B cell (primary cell): ENCODE measurements around the gene TJP2. TPM values are rescaled to one million over a fixed set of nuclear protein-coding genes. Genes with fewer than 3 reads are reported as not detected.

Experiments used
- ATAC-seq: fragments of 200-7000 bp; cut with Tn5 transposase; one replicate; pipeline ENCODE4 v1.10.0; 2021; ENCODE audit warnings: low read depth, mild to moderate bottlenecking, moderate number of reproducible peaks, moderate library complexity
- CTCF ChIA-PET: fragments of 350-600 bp; sonication (Branson Sonifier 250); formaldehyde crosslinking; loops from one replicate; lab custom pipeline; 2021; ENCODE audit warnings: antibody characterized with exemption, inconsistent platforms; lab: Charles Lee
- POLR2A ChIA-PET: fragments of 350-600 bp; sonication (Branson Sonifier 250); formaldehyde crosslinking; loops from one replicate; lab custom pipeline; 2021; ENCODE audit warnings: antibody characterized with exemption; lab: Charles Lee
- DNase-seq: peaks from one replicate; pipeline ENCODE4 v3.0.0; 2013
- H2AFZ ChIP-seq: 2 replicates; pipeline ENCODE4 v1.6.1; 2012; ENCODE audit warnings: mild to moderate bottlenecking, low read depth, low read length; ENCODE audit not compliant: insufficient read depth, poor library complexity, severe bottlenecking
- H3K27ac ChIP-seq, 2 donors: 1 replicate in 1 of 2; 2 replicates in 1 of 2; pipeline ENCODE4 v1.5.1; 2012 to 2013; ENCODE audit warnings: low read length in 2 of 2, mild to moderate bottlenecking in 2 of 2, moderate library complexity in 1 of 2
- H3K27me3 ChIP-seq, 4 experiments: fragments of 200-600 bp in 1 of 4; sonication (generic) in 1 of 4; replicated peaks in 1 of 4; 1 replicate in 2 of 4; 2 replicates in 2 of 4; pipeline versions ENCODE4 v1.6.1 to v1.7.0; 2013 to 2016; ENCODE audit warnings: low read length in 3 of 4, mild to moderate bottlenecking in 2 of 4, mixed read lengths in 1 of 4, moderate library complexity in 1 of 4; ENCODE audit not compliant: insufficient read depth in 4 of 4, control insufficient read depth in 3 of 4; ENCODE audit errors: control extremely low read depth in 1 of 4
- H3K36me3 ChIP-seq, 2 experiments: replicated peaks in 1 of 2; 1 replicate in 1 of 2; 2 replicates in 1 of 2; pipeline versions ENCODE4 v1.6.1 to v1.7.1; 2013; ENCODE audit warnings: low read length in 1 of 2; ENCODE audit not compliant: insufficient read depth in 2 of 2, control insufficient read depth in 1 of 2; ENCODE audit errors: control extremely low read depth in 1 of 2, extremely low read depth in 1 of 2
- H3K4me1 ChIP-seq, 2 donors: fragments of 200-600 bp in 1 of 2; sonication (generic) in 1 of 2; 1 replicate in 1 of 2; 2 replicates in 1 of 2; pipeline versions ENCODE4 v1.5.1 to v1.6.1; 2013 to 2017; ENCODE audit warnings: low read length in 2 of 2; ENCODE audit not compliant: control insufficient read depth in 2 of 2, insufficient read depth in 2 of 2
- H3K4me2 ChIP-seq: replicated peaks from 2 replicates; pipeline ENCODE3; 2012; ENCODE audit warnings: mild to moderate bottlenecking, low read depth, low read length; ENCODE audit not compliant: poor library complexity, severe bottlenecking
- H3K4me3 ChIP-seq, 5 experiments: fragments of 200-600 bp in 1 of 5; sonication (generic) in 1 of 5; 1 replicate in 3 of 5; 2 replicates in 2 of 5; pipeline versions ENCODE4 v1.5.1 to v1.7.0; 2011 to 2016; ENCODE audit warnings: low read length in 4 of 5, mild to moderate bottlenecking in 4 of 5, low read depth in 2 of 5, control low read depth in 1 of 5, moderate library complexity in 1 of 5; ENCODE audit not compliant: insufficient read depth in 1 of 5; ENCODE audit errors: control extremely low read depth in 1 of 5, extremely low read depth in 1 of 5
- H3K79me2 ChIP-seq: fragments of 200-600 bp; sonication (generic); one replicate; pipeline ENCODE4 v1.6.0; 2016; ENCODE audit warnings: low read length; ENCODE audit not compliant: control insufficient read depth, insufficient read depth
- H3K9ac ChIP-seq: fragments of 200-600 bp; sonication (generic); 2 replicates; pipeline ENCODE4 v1.6.1; 2017; ENCODE audit warnings: mild to moderate bottlenecking, low read length, moderate library complexity
- H3K9me3 ChIP-seq, 3 donors: one replicate each; pipeline versions ENCODE4 v1.6.1 to v1.7.1; 2013; ENCODE audit warnings: low read length in 2 of 3; ENCODE audit not compliant: control insufficient read depth in 2 of 3, insufficient read depth in 1 of 3; ENCODE audit errors: control extremely low read depth in 1 of 3
- H4K20me1 ChIP-seq: 2 replicates; pipeline ENCODE4 v1.6.0; 2012; ENCODE audit warnings: mild to moderate bottlenecking, low read length; ENCODE audit not compliant: insufficient read depth, control insufficient read depth, poor library complexity, severe bottlenecking
- H3K27ac Mint-ChIP-seq: one replicate; pipeline ENCODE4 v1.8.0; 2021; ENCODE audit warnings: mixed read lengths
- H3K27me3 Mint-ChIP-seq: one replicate; pipeline ENCODE4 v1.8.0; 2021; ENCODE audit warnings: mixed read lengths
- H3K4me1 Mint-ChIP-seq: one replicate; pipeline ENCODE4 v1.8.0; 2021; ENCODE audit warnings: mixed read lengths
- H3K4me3 Mint-ChIP-seq: one replicate; pipeline ENCODE4 v1.8.0; 2021; ENCODE audit warnings: mixed read lengths
- H3K9me3 Mint-ChIP-seq: one replicate; pipeline ENCODE4 v1.8.0; 2022; ENCODE audit warnings: mixed read lengths; ENCODE audit not compliant: insufficient read depth
- EZH2 ChIP-seq: IDR thresholded peaks from 2 replicates; pipeline ENCODE4 v1.6.1; 2012; ENCODE audit warnings: borderline replicate concordance, low read depth, mild to moderate bottlenecking, moderate library complexity, low read length; ENCODE audit not compliant: insufficient read depth, poor library complexity, severe bottlenecking
- WGBS: methylation state at CpG from one replicate; pipeline ENCODE4 v1.1.5; 2013; ENCODE audit warnings: missing lambda C conversion rate; ENCODE audit not compliant: insufficient coverage; 5-methylcytosine and 5-hydroxymethylcytosine counted together
- intact Hi-C: fragments of 100-400 bp; cut with micrococcal nuclease; formaldehyde crosslinking; loops from one replicate; pipeline ENCODE4 v1.10.0; 2022
- polyA plus RNA-seq: library from polyadenylated mRNA; depleted of rRNA; stranded (reverse); fragments of >200 nt; gene quantifications from 2 replicates; pipeline ENCODE4 v1.2.3, GENCODE V29; 2012
- total RNA-seq, 2 donors: library from RNA; stranded (reverse); fragments of 120-200 nt in 1 of 2; gene quantifications; 1 replicate in 1 of 2; 2 replicates in 1 of 2; pipeline versions ENCODE4 v1.2.3 to v1.2.4, GENCODE V29; 2013 to 2022
- TF ChIP-seq, protein P1 (sequence below): fragments of 200-600 bp; IDR thresholded peaks from one replicate; pipeline ENCODE4 v1.8.0; 2022; ENCODE audit warnings: antibody characterized with exemption, mild to moderate bottlenecking

TJP2 gene
- total and polyA plus RNA-seq, 2 donors (not counting 1 experiment from before 2014, with no cell fraction given), result 1.2 to 2.3 TPM

DNA sequence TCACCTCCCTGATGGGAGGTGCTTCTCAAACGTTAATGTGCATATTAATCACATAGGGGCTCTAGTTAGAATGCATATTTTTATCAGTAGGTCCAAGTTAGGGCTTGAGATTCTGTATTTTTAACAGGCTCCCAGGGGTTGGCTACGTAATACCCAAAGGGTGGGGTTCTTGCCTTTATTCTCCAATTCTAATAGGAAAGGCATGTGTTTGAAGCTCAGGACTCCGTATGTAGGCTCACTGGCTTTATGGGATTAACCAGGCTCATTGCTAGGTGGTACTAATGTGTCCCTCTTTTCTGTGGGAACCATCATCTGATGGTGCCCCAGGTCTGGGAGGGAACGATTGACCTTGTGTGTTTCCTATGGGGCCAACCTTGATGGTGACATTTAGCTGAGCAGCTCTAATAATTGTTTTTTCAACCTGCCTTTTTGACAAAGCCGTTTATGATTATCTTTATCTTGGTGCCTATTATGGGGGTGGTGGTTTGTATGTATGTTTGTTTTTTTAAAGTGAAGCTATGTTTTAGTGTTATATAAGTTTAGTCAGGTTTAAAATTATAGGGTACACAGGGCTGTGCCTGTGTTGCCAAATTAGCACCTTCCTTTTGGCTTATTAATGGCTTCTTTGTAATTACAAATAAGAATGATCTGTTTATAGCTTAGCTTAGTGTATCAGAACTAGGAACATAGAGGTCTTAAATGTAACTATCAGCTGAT is 20.8 kb downstream of the TJP2 start:
- H3K9me3 ChIP-seq, result no peaks in the 10 kb centered on the region
- no peak for ATAC-seq
- no peaks in the 10 kb centered on the region for H3K9me3 Mint-ChIP-seq

GRCh38 chr9:69195668-69196067 is 21.6 kb downstream of the TJP2 start:
- CTCF ChIA-PET, result interaction anchor here (1.4 to 6.4 kb wide), 3 partner anchors 43 to 160 kb away, joined by 3 to 101 read pairs (median 7); partner anchors contain the start of gene FXN
- no peaks in the 10 kb centered on the region for H3K79me2 ChIP-seq
- intact Hi-C loops, result no loop called here

More for the DNA sequence above, 20.8 kb downstream of the TJP2 start:
- H3K4me3 ChIP-seq, result no peak overlapping the region
- intact Hi-C loops, result loop anchor here (5.0 kb wide), 1 partner anchor 158 kb away; the partner anchor contains the start of gene FXN
- no peaks in the 10 kb centered on the region for H3K79me2 ChIP-seq
- H3K27me3 Mint-ChIP-seq, result no peaks in the 10 kb centered on the region
- no peak overlapping the region for H3K9ac ChIP-seq
- WGBS, result 96% methylated on average over 4 of the region's 5 CpGs
- H3K27ac ChIP-seq, result no peak overlapping the region
- peaks cover 12% of the 10 kb centered on the region for H3K4me1 Mint-ChIP-seq
- no peak overlapping the region for H3K4me3 Mint-ChIP-seq
- no peak overlapping the region for H3K27ac Mint-ChIP-seq
- H2AFZ ChIP-seq, result no peak overlapping the region
- H3K36me3 ChIP-seq, result no peaks in the 10 kb centered on the region
- no peak for DNase-seq
- ChIA-PET POLR2A (no interaction called here), CTCF (interaction anchor here (0.6 to 6.4 kb wide), 5 partner anchors 27 to 159 kb away, joined by 3 to 101 read pairs (median 5); partner anchors contain the start of gene FXN)
- TF ChIP-seq, protein P1, sequence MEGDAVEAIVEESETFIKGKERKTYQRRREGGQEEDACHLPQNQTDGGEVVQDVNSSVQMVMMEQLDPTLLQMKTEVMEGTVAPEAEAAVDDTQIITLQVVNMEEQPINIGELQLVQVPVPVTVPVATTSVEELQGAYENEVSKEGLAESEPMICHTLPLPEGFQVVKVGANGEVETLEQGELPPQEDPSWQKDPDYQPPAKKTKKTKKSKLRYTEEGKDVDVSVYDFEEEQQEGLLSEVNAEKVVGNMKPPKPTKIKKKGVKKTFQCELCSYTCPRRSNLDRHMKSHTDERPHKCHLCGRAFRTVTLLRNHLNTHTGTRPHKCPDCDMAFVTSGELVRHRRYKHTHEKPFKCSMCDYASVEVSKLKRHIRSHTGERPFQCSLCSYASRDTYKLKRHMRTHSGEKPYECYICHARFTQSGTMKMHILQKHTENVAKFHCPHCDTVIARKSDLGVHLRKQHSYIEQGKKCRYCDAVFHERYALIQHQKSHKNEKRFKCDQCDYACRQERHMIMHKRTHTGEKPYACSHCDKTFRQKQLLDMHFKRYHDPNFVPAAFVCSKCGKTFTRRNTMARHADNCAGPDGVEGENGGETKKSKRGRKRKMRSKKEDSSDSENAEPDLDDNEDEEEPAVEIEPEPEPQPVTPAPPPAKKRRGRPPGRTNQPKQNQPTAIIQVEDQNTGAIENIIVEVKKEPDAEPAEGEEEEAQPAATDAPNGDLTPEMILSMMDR, result no peak
- no peak for TF ChIP-seq EZH2
- no peaks in the 10 kb centered on the region for H3K27me3 ChIP-seq
- H3K4me2 ChIP-seq, result no peak overlapping the region
- peaks cover 4% of the 10 kb centered on the region in 2 donors for H3K4me1 ChIP-seq
- H4K20me1 ChIP-seq, result no peaks in the 10 kb centered on the region

More at GRCh38 chr9:69195668-69196067, 21.6 kb downstream of the TJP2 start:
- H3K27me3 Mint-ChIP-seq, result no peaks in the 10 kb centered on the region
- no peak for TF ChIP-seq EZH2
- TF ChIP-seq, protein P1, result no peak
- Histone ChIP-seq H3K9ac (no peak overlapping the region), H2AFZ (no peak overlapping the region), H3K36me3 (no peaks in the 10 kb centered on the region), H3K4me1 (peaks cover 7 to 10% of the 10 kb centered on the region in 2 donors), H3K4me3 (no peak overlapping the region), H3K27ac (no peak overlapping the region), H3K27me3 (no peaks in the 10 kb centered on the region), H4K20me1 (no peaks in the 10 kb centered on the region), H3K4me2 (no peak overlapping the region), H3K9me3 (no peaks in the 10 kb centered on the region)
- no peaks in the 10 kb centered on the region for H3K9me3 Mint-ChIP-seq
- peaks cover 17% of the 10 kb centered on the region for H3K4me1 Mint-ChIP-seq
- H3K27ac Mint-ChIP-seq, result no peak overlapping the region
- no peak for ATAC-seq
- no peak for DNase-seq
- H3K4me3 Mint-ChIP-seq, result no peak overlapping the region
- POLR2A ChIA-PET, result no interaction called here
- WGBS, result no CpG with 5 or more reads among the region's 3 CpGs
